Hematopoietic multipotent progenitor cell treated with erythropoietin and hydrocortisone succinate and interleukin-3 and kit ligand, for 17 days (in vitro differentiated cells): ENCODE results near the gene SERPINC1.
"Not testable (repeated sequence)": the region's sequence is repeated elsewhere in the genome, so short reads cannot be mapped to it uniquely, and the experiment has no call there.

Experiments used
- DNase-seq: peaks from one replicate; pipeline ENCODE4 v3.0.0-alpha.2; 2015; ENCODE audit warnings: low spot score

The SERPINC1 gene

DNA sequence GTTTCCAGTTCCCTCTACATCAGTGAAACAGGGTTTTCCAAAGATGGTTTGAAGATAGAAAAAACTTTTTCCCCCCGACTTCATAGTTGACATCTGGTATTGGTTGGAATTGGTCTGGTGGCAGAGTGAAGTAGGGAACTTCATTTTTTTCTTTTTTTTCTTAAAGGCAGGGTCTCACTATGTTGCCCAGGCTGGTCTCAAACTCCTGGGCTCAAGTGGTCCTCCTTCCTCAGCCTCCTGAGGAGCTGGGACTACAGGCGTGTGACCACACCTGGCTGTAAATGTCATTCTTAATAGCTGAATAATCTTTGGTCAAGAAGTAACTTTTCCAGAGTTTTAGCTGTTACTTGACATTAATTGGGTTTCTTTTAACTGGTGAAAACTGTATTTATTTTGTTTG is 27.2 kb downstream of the SERPINC1 start:
- DNase-seq = no peak

DNA sequence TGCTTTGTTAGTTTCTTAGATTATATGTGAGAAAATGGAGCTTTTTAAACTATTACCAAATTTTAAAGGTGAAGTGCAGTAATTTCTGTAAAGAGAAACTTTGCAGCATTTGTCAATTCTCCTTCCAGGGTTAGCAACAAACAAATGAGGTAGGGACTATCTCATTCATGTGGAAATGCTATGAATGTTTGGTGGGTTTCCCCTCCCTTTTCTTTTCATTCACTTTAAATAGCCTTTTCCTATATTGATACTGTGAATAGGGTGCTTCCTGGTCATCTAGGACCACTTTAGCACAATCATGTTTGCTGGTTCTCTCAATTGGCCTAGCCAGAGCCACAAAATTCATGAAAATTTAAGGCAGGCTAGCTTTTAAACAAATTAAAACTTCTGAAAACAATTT is 28.4 kb downstream of the SERPINC1 start:
- no peak for DNase-seq

- DNase-seq = no peak
Measured at GRCh38 chr1:173887627-173888026, 29.5 kb downstream of the SERPINC1 start.

GRCh38 chr1:173886746-173887611 is 30.1 kb downstream of the SERPINC1 start:
- no peak for DNase-seq

DNA sequence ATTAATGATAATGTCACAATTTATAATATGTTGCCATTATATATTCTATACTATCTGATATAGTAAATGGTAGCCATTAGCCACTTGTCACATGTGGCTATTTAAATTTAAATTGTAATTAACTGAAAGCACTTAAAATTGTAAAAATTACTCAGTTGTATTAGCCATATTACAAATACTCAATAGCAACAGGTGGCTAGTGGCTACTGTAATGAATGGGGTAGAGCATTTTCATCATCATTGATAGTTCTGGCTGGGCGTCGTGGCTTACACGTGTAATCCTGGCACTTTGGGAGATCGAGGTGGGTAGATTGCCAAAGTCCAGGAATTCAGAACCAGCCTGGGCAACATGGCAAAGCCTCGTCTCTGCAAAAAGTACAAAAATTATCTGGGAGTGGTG is 32.4 kb downstream of the SERPINC1 start:
- DNase-seq = no peak

DNA sequence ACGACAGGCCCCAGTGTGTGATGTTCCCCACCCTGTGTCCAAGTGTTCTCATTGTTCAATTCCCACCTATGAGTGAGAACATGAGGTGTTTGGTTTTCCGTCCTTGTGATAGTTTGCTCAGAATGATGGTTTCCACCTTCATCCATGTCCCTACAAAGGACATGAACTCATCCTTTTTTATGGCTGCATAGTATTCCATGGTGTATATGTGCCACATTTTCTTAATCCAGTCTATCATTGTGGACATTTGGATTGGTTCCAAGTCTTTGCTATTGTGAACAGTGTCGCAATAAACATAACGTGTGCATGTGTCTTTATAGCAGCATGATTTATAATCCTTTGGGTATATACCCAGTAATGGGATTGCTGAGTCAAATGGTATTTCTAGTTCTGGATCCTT is 36.0 kb downstream of the SERPINC1 start:
- not testable (repeated sequence) for DNase-seq

DNA sequence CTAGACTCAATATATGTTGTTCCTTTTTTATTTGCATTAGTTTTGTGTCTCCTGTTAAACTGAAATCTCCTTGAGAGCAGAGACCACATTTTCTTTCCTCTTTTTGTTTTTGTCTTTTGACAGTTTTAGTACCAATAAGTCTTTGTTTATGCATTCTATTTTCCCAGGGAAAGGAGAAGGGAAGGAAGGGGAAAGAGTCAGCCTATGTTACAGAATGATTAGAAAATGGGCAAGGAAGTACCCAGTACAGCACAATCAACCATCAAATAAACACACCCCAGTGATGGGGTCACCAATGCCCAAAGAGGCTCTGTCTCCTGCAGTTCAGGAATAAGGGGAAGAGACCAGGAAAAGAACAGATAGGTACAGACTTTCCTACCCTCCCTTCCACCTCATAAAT is 38.9 kb downstream of the SERPINC1 start:
- no peak for DNase-seq

DNA sequence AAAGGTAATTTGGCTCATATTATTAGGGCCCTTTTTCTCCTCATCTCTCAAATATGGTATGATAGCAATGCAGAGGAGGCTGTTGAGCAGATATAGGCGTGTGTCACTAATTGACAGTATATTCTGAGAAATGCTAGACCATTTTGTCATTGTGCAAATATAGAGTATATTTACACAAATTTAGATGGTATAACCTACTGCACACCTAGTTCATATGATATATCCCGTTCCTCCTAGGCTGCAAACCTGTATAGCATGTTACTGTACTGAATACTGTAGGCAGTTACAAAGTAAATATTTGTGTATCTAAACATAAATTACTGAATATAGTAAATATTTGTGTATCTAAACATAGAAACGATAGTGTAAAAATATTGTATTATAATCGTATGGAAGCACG is 40.4 kb downstream of the SERPINC1 start:
- DNase-seq = no peak

GRCh38 chr1:173871500-173871899 is 45.6 kb downstream of the SERPINC1 start:
- no peak for DNase-seq

GRCh38 chr1:173871091-173871490 is 46.0 kb downstream of the SERPINC1 start:
- no peak for DNase-seq

- DNase-seq = peak; percentile 33
Measured at GRCh38 chr1:173870252-173871075, 46.7 kb downstream of the SERPINC1 start.

GRCh38 chr1:173869021-173869359 is 48.1 kb downstream of the SERPINC1 start:
- no peak for DNase-seq

DNA sequence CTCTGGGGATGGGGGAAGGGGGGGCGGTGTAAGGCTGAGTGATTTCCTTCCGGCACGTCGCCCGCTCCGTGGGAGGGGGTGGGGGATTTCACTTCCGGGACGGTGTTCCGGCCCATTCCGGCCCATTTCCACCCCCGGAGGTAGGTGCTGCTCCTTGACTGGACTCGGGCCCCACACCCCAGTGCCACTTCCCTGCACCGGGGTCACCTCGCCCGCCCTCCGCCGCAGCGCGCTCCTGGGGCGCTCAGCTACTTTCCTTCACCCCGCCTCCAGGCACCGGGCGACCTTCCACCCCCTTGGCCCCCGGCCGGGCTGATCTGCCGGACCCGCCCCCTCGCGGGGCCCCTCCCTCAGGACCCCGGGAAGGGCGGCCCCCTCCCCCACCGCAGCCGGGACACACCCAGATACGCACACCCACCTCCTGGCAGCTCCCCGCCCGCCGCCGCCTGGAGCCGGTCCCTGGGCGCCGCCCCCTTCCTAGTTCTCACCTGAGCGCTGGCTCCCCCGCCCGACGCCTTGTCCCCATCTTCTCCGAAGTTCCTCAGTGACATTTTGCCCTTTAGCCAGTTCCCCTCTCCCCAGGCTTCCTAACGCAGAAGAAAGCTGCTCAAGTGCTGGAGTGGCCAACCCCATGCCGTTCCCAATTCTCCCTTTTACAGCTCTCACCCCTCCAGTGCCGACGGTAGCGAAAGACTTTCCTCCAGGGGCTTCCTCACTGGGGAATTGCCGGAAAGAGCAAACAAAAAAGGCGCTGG is 48.7 kb downstream of the SERPINC1 start, which contains the start of gene ZBTB37:
Gene ZBTB37 (plus strand): TSS at position 115 of the 755 bp plus-strand sequence. CDS start 1,846 bp downstream, outside the sequence.
- peak; percentile 88 for DNase-seq

GRCh38 chr1:173867753-173868265 is 49.3 kb downstream of the SERPINC1 start, which contains the start of gene GAS5:
GAS5 (minus strand) TSS chr1:173867989.
- peak; percentile 98 for DNase-seq

- no peak for DNase-seq
Measured at GRCh38 chr1:173867141-173867752, 49.9 kb downstream of the SERPINC1 start.

GRCh38 chr1:173866413-173867115 is 50.6 kb downstream of the SERPINC1 start:
- DNase-seq = peak; percentile 56

- DNase-seq = peak; percentile 49
Measured at GRCh38 chr1:173865468-173866164, 51.5 kb downstream of the SERPINC1 start.

DNA sequence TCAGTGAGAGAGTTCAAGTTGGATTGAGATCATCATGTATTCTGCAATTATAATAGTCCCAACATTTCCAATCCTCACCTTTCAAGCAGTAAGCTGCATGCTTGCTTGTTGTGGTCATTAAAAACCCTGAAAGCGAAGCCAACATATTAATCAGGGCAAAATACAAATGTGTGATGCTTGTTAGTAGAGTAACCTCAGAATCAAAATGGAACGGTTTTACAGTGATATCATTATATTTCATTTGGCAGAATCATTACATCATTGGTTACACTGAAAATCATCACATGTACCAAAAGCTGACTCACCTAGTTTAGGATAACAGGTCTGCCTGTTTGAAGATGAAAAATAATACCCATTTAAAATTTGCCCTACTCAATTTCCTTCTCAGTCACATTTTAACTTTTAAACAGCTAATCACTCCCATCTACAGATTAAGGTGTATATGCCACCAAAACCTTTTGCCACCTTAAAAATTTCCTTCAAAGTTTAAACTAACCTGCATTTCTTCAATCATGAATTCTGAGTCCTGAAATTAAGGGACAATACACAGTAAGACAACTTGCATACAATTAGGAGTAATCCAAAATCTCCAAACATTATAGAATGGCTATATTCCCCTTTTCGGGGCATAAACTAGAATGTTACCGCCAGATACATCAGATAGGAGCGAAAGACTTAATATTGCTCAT is 52.8 kb downstream of the SERPINC1 start:
- DNase-seq = peak; percentile 33
